ENCODE data around the gene CACFD1.

The CACFD1 gene

GRCh38 chr9:133514460-133515239, 54.9 kb downstream of the CACFD1 start:
- Histone ChIP-seq H3F3A (ENCODE audit: control insufficient read depth, insufficient read depth) (0 out of 2 replicates have a peak, but pooled peaks cover 5% of the 10 kb centered on the region), H3K4me2 (ENCODE audit: low read length) (no peak overlapping the region), H3K36me3 (ENCODE audit: control insufficient read depth, low read length) (no peaks in the 10 kb centered on the region), H3K79me2 (ENCODE audit: control insufficient read depth, low read length) (no peaks in the 10 kb centered on the region), H3K9me2 (replicated peaks; ENCODE audit: control insufficient read depth, low read length) (no peaks in the 10 kb centered on the region), H3K9me3 (ENCODE audit: control insufficient read depth, insufficient read depth, low read length) (peaks cover 12% of the 10 kb centered on the region; the same call in 1 of the 2 replicates), H3K4me3 (ENCODE audit: low read length) (no peak overlapping the region), H4K20me1 (ENCODE audit: control insufficient read depth, insufficient read depth, low read depth, low read length) (no peaks in the 10 kb centered on the region), H3K4me1 (ENCODE audit: control insufficient read depth, low read length) (no peaks in the 10 kb centered on the region), H3K27ac (ENCODE audit: low read depth, low read length) (no peak overlapping the region), H3K27me3 (ENCODE audit: control insufficient read depth, low read length) (no peaks in the 10 kb centered on the region)
- TF ChIP-seq CTCF (IDR thresholded peaks at IDR 0.05; ENCODE audit: low read depth, low read length, poor library complexity, severe bottlenecking): no peak
- TF ChIP-seq EZH2phosphoT487 (IDR thresholded peaks at IDR 0.05; ENCODE audit: borderline replicate concordance, low read length): no peak

- Histone ChIP-seq H3K4me3 (ENCODE audit: low read length) (no peak overlapping the region), H3K4me2 (ENCODE audit: low read length) (no peak overlapping the region), H3F3A (ENCODE audit: control insufficient read depth, insufficient read depth) (0 out of 2 replicates have a peak, but pooled peaks cover 5% of the 10 kb centered on the region), H3K36me3 (ENCODE audit: control insufficient read depth, low read length) (no peaks in the 10 kb centered on the region), H3K79me2 (ENCODE audit: control insufficient read depth, low read length) (no peaks in the 10 kb centered on the region), H3K27ac (ENCODE audit: low read depth, low read length) (no peak overlapping the region), H3K4me1 (ENCODE audit: control insufficient read depth, low read length) (no peaks in the 10 kb centered on the region), H4K20me1 (ENCODE audit: control insufficient read depth, insufficient read depth, low read depth, low read length) (no peaks in the 10 kb centered on the region), H3K27me3 (ENCODE audit: control insufficient read depth, low read length) (no peaks in the 10 kb centered on the region), H3K9me3 (ENCODE audit: control insufficient read depth, insufficient read depth, low read length) (peaks cover 12% of the 10 kb centered on the region; the same call in 1 of the 2 replicates), H3K9me2 (replicated peaks; ENCODE audit: control insufficient read depth, low read length) (no peaks in the 10 kb centered on the region)
- TF ChIP-seq CTCF (IDR thresholded peaks at IDR 0.05; ENCODE audit: low read depth, low read length, poor library complexity, severe bottlenecking): no peak
- no peak for TF ChIP-seq EZH2phosphoT487 (IDR thresholded peaks at IDR 0.05; ENCODE audit: borderline replicate concordance, low read length)
Measured at GRCh38 chr9:133515240-133515610, 55.4 kb downstream of the CACFD1 start.

GRCh38 chr9:133515615-133516255, 56.0 kb downstream of the CACFD1 start:
- Histone ChIP-seq H3K4me2 (ENCODE audit: low read length) (no peak overlapping the region), H3K79me2 (ENCODE audit: control insufficient read depth, low read length) (no peaks in the 10 kb centered on the region), H3K9me2 (replicated peaks; ENCODE audit: control insufficient read depth, low read length) (no peaks in the 10 kb centered on the region), H3K36me3 (ENCODE audit: control insufficient read depth, low read length) (no peaks in the 10 kb centered on the region), H3F3A (ENCODE audit: control insufficient read depth, insufficient read depth) (0 out of 2 replicates have a peak, but pooled peaks cover 5% of the 10 kb centered on the region), H3K27me3 (ENCODE audit: control insufficient read depth, low read length) (no peaks in the 10 kb centered on the region), H3K9me3 (ENCODE audit: control insufficient read depth, insufficient read depth, low read length) (peaks cover 12% of the 10 kb centered on the region; the same call in 1 of the 2 replicates), H4K20me1 (ENCODE audit: control insufficient read depth, insufficient read depth, low read depth, low read length) (no peaks in the 10 kb centered on the region), H3K27ac (ENCODE audit: low read depth, low read length) (no peak overlapping the region), H3K4me3 (ENCODE audit: low read length) (no peak overlapping the region), H3K4me1 (ENCODE audit: control insufficient read depth, low read length) (no peaks in the 10 kb centered on the region)
- TF ChIP-seq EZH2phosphoT487 (IDR thresholded peaks at IDR 0.05; ENCODE audit: borderline replicate concordance, low read length): no peak
- TF ChIP-seq CTCF (IDR thresholded peaks at IDR 0.05; ENCODE audit: low read depth, low read length, poor library complexity, severe bottlenecking): no peak

Measured in DOHH2 (cell line).